Progenitor cell of endocrine pancreas (in vitro differentiated cells): ENCODE data around the gene TRHDE. TPM values are rescaled to one million over a fixed set of nuclear protein-coding genes. Genes with fewer than 3 reads are reported as not detected.

Experiments used
- DNase-seq: peaks from one replicate; pipeline ENCODE4 v3.0.0; 2021; ENCODE audit warnings: low spot score; ENCODE audit not compliant: unreplicated experiment
- H3K27ac Mint-ChIP-seq: 2 replicates; pipeline ENCODE4 v1.8.0; 2021; ENCODE audit warnings: mild to moderate bottlenecking, moderate library complexity, mixed read lengths
- H3K27me3 Mint-ChIP-seq: 2 replicates; pipeline ENCODE4 v1.8.0; 2021; ENCODE audit warnings: mixed read lengths
- H3K36me3 Mint-ChIP-seq: 2 replicates; pipeline ENCODE4 v1.8.0; 2022; ENCODE audit warnings: mixed read lengths; ENCODE audit not compliant: insufficient read depth
- H3K4me1 Mint-ChIP-seq: 2 replicates; pipeline ENCODE4 v1.8.0; 2021; ENCODE audit warnings: low read depth, mixed read lengths
- H3K4me3 Mint-ChIP-seq: 2 replicates; pipeline ENCODE4 v1.8.0; 2021; ENCODE audit warnings: low read depth, mild to moderate bottlenecking, moderate library complexity, mixed read lengths
- H3K9me3 Mint-ChIP-seq: 2 replicates; pipeline ENCODE4 v1.8.0; 2021; ENCODE audit warnings: low read depth, mixed read lengths
- CTCF ChIP-seq: fragments of 200-600 bp; sonication (generic); IDR thresholded peaks from one replicate; pipeline ENCODE4 v1.5.0; 2021; ENCODE audit warnings: antibody characterized with exemption, mild to moderate bottlenecking; ENCODE audit not compliant: unreplicated experiment
- total RNA-seq: library from RNA; stranded (reverse); gene quantifications from 2 replicates; pipeline ENCODE4 v1.2.1, GENCODE V29; 2021

The TRHDE gene
- total RNA-seq, 1 donor from 2014 or later, result 2.7 TPM

DNA sequence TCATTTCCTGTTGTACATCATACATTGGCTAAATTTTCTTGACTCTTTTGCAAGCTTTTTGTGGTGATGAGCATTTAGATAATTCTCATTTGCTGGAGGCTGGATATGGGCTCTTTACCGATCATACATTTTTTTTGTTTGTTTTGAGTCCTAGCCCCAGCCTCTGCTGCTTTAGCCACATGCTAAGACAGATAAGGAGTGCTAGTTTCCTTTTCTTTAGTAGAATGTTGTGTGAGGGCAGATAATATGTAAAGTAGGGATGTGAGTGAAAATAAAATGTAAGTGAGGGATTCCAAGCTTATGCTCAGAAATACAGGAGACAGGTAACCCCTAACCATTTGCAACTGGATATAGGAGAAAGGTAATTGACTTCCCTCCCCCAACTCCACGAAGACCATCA lies 405.7 kb downstream of the TRHDE start:
- Mint-ChIP-seq H3K9me3 (no peaks in the 10 kb centered on the region), H3K36me3 (no peaks in the 10 kb centered on the region), H3K4me1 (peaks cover 17% of the 10 kb centered on the region), H3K27ac (no peak overlapping the region), H3K27me3 (no peaks in the 10 kb centered on the region), H3K4me3 (no peak overlapping the region)
- TF ChIP-seq CTCF, result no peak
- DNase-seq, result no peak

GRCh38 chr12:72679147-72679757 lies 407.1 kb downstream of the TRHDE start:
- H3K27me3 Mint-ChIP-seq, result no peaks in the 10 kb centered on the region
- DNase-seq, result no peak
- TF ChIP-seq CTCF, result no peak
- no peaks in the 10 kb centered on the region for H3K9me3 Mint-ChIP-seq
- no peak overlapping the region for H3K4me3 Mint-ChIP-seq
- H3K4me1 Mint-ChIP-seq, result peaks cover 17% of the 10 kb centered on the region
- no peaks in the 10 kb centered on the region for H3K36me3 Mint-ChIP-seq
- H3K27ac Mint-ChIP-seq, result no peak overlapping the region

- H3K9me3 Mint-ChIP-seq, result no peaks in the 10 kb centered on the region
- TF ChIP-seq CTCF, result no peak
- DNase-seq, result no peak
- no peaks in the 10 kb centered on the region for H3K27me3 Mint-ChIP-seq
- no peak overlapping the region for H3K4me3 Mint-ChIP-seq
- no peak overlapping the region for H3K27ac Mint-ChIP-seq
- peaks cover 17% of the 10 kb centered on the region for H3K4me1 Mint-ChIP-seq
- no peaks in the 10 kb centered on the region for H3K36me3 Mint-ChIP-seq
Observed at GRCh38 chr12:72681028-72681427, 408.9 kb downstream of the TRHDE start.

GRCh38 chr12:72684491-72684890 lies 412.3 kb downstream of the TRHDE start:
- no peak overlapping the region for H3K4me3 Mint-ChIP-seq
- H3K27ac Mint-ChIP-seq, result no peak overlapping the region
- no peaks in the 10 kb centered on the region for H3K27me3 Mint-ChIP-seq
- no peaks in the 10 kb centered on the region for H3K36me3 Mint-ChIP-seq
- H3K9me3 Mint-ChIP-seq, result no peaks in the 10 kb centered on the region
- no peak for DNase-seq
- peaks cover 1% of the 10 kb centered on the region for H3K4me1 Mint-ChIP-seq
- TF ChIP-seq CTCF, result no peak

DNA sequence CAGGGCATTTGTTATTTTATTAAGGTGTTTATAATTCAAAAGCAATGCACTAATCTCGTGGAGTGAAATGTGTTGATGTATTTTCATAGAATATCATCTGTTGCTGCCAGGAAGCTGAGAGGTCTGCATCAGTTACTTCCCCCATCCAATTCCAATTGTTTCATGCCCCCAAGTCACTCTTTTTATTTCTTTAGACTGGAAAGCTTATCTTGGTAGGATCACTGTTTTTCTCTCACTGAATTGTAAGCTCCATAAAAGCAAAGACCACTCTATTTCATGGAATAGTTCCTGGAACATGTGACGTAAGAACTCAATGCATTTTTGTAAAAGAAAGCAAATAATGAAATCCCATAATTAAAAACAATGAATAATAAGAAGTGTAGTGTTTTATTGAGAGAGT lies 420.2 kb downstream of the TRHDE start:
- no peak overlapping the region for H3K4me3 Mint-ChIP-seq
- H3K36me3 Mint-ChIP-seq, result no peaks in the 10 kb centered on the region
- no peak overlapping the region for H3K27ac Mint-ChIP-seq
- no peak for TF ChIP-seq CTCF
- no peak for DNase-seq
- no peaks in the 10 kb centered on the region for H3K27me3 Mint-ChIP-seq
- H3K9me3 Mint-ChIP-seq, result no peaks in the 10 kb centered on the region
- H3K4me1 Mint-ChIP-seq, result no peaks in the 10 kb centered on the region
